GM23248 (cell line): Measurements from ENCODE around the gene CDKAL1. TPM values are rescaled to one million over a fixed set of nuclear protein-coding genes. Genes with fewer than 3 reads are reported as not detected.

ENCODE experiments used
- DNase-seq: peaks from one replicate; pipeline ENCODE4 v3.0.0-alpha.2; 2015
- H2AFZ ChIP-seq: fragments of 200-600 bp; sonication (generic); 2 replicates; pipeline ENCODE4 v1.6.1; 2016; ENCODE audit warnings: antibody characterized with exemption
- H3F3A ChIP-seq: fragments of 200-600 bp; sonication (generic); 2 replicates; pipeline ENCODE4 v1.6.1; 2016; ENCODE audit warnings: mild to moderate bottlenecking, antibody characterized with exemption, mixed run types; ENCODE audit not compliant: insufficient read depth
- H3K27ac ChIP-seq: fragments of 200-600 bp; sonication (generic); 2 replicates; pipeline ENCODE4 v1.5.1; 2016; ENCODE audit warnings: mild to moderate bottlenecking
- H3K27me3 ChIP-seq: fragments of 200-600 bp; sonication (generic); replicated peaks from 2 replicates; pipeline ENCODE4 v1.6.1; 2016; ENCODE audit warnings: mild to moderate bottlenecking; ENCODE audit not compliant: insufficient read depth
- H3K36me3 ChIP-seq: fragments of 200-600 bp; sonication (generic); 2 replicates; pipeline ENCODE4 v1.6.1; 2016; ENCODE audit warnings: low read depth, mild to moderate bottlenecking
- H3K4me1 ChIP-seq: fragments of 200-600 bp; sonication (generic); 2 replicates; pipeline ENCODE4 v1.6.1; 2016; ENCODE audit warnings: mild to moderate bottlenecking; ENCODE audit not compliant: insufficient read depth
- H3K4me2 ChIP-seq: fragments of 200-600 bp; sonication (generic); one replicate; pipeline ENCODE4 v1.6.1; 2016; ENCODE audit warnings: mild to moderate bottlenecking; ENCODE audit not compliant: unreplicated experiment
- H3K4me3 ChIP-seq: fragments of 200-600 bp; sonication (generic); 2 replicates; pipeline ENCODE4 v1.5.1; 2016; ENCODE audit warnings: mild to moderate bottlenecking
- H3K79me2 ChIP-seq: fragments of 200-600 bp; sonication (generic); 2 replicates; pipeline ENCODE4 v1.6.1; 2016; ENCODE audit warnings: mild to moderate bottlenecking; ENCODE audit not compliant: insufficient read depth
- H3K9ac ChIP-seq: fragments of 200-600 bp; sonication (generic); 2 replicates; pipeline ENCODE4 v1.6.1; 2016; ENCODE audit warnings: mild to moderate bottlenecking
- H3K9me2 ChIP-seq: fragments of 200-600 bp; sonication (generic); 2 replicates; pipeline ENCODE4 v1.6.1; 2016; ENCODE audit warnings: mixed run types, mild to moderate bottlenecking, moderate library complexity; ENCODE audit not compliant: insufficient read depth
- H3K9me3 ChIP-seq: fragments of 200-600 bp; sonication (generic); one replicate; pipeline ENCODE4 v1.6.1; 2017; ENCODE audit warnings: low read depth
- H4K20me1 ChIP-seq: fragments of 200-600 bp; sonication (generic); 2 replicates; pipeline ENCODE4 v1.6.0; 2016; ENCODE audit not compliant: insufficient read depth
- EZH2 ChIP-seq: fragments of 200-600 bp; sonication (generic); IDR thresholded peaks from 2 replicates; pipeline ENCODE4 v1.6.1; 2018; ENCODE audit warnings: antibody characterized with exemption, mild to moderate bottlenecking; ENCODE audit not compliant: insufficient read depth, poor library complexity, severe bottlenecking
- EZH2phosphoT487 ChIP-seq: fragments of 200-600 bp; sonication (generic); IDR thresholded peaks from 2 replicates; pipeline ENCODE4 v1.6.1; 2018; ENCODE audit warnings: antibody characterized with exemption, moderate library complexity, mild to moderate bottlenecking, low read depth; ENCODE audit not compliant: insufficient read depth
- WGBS, 2 experiments: methylation state at CpG; one replicate each; pipeline ENCODE4 v1.1.6; 2015 to 2017; ENCODE audit warnings: low lambda C conversion rate in 2 of 2, low coverage in 1 of 2; ENCODE audit errors: missing lambda C conversion rate in 2 of 2; 5-methylcytosine and 5-hydroxymethylcytosine counted together
- in situ Hi-C: fragments of 300-500 bp; cut with MboI; formaldehyde crosslinking; loops from 2 replicates; pipeline ENCODE4 v1.15.0; 2020
- polyA plus RNA-seq: library from polyadenylated mRNA; unstranded; fragments of >200 nt; fragmentation: Nextera tagmentation; extraction: Ambion mirVana; gene quantifications from 2 replicates; pipeline ENCODE4 v1.2.1, GENCODE V29; 2016
- total RNA-seq: library from RNA; depleted of rRNA; stranded (reverse); fragments of >200 nt; shearing (Covaris generic); gene quantifications from 2 replicates; pipeline ENCODE4 v1.2.3, GENCODE V29; 2014

Gene CDKAL1
- total and polyA plus RNA-seq, 2 experiments from 2014 or later = 7.5 to 10.8 TPM

GRCh38 chr6:20812776-20813175, 278.5 kb downstream of the CDKAL1 start:
- in situ Hi-C loops = no loop called here
- Histone ChIP-seq H3K79me2 (no peaks in the 10 kb centered on the region), H3K27me3 (no peaks in the 10 kb centered on the region), H3K4me3 (no peak overlapping the region), H3K9me2 (0 out of 2 replicates have a peak, but pooled peaks cover 3% of the 10 kb centered on the region), H3K27ac (no peak overlapping the region), H4K20me1 (no peaks in the 10 kb centered on the region), H3F3A (peaks cover 16% of the 10 kb centered on the region), H2AFZ (no peak overlapping the region), H3K36me3 (no peaks in the 10 kb centered on the region), H3K4me1 (peaks cover 25% of the 10 kb centered on the region), H3K4me2 (no peak overlapping the region), H3K9me3 (no peaks in the 10 kb centered on the region), H3K9ac (no peak overlapping the region)
- TF ChIP-seq EZH2 = no peak
- 96 to 98% methylated on average over 2 of the region's 2 CpGs for WGBS, 2 experiments
- DNase-seq = no peak

GRCh38 chr6:20814494-20814893, 280.2 kb downstream of the CDKAL1 start:
- peaks cover 16% of the 10 kb centered on the region for H3F3A ChIP-seq
- no peak overlapping the region for H3K9ac ChIP-seq
- no peaks in the 10 kb centered on the region for H3K27me3 ChIP-seq
- H3K4me3 ChIP-seq = no peak overlapping the region
- no peaks in the 10 kb centered on the region for H3K79me2 ChIP-seq
- no peaks in the 10 kb centered on the region for H4K20me1 ChIP-seq
- H3K9me3 ChIP-seq = no peaks in the 10 kb centered on the region
- peaks cover 19% of the 10 kb centered on the region for H3K4me1 ChIP-seq
- 97 to 100% methylated on average over 4 of the region's 4 CpGs for WGBS, 2 experiments
- H3K36me3 ChIP-seq = no peaks in the 10 kb centered on the region
- H3K9me2 ChIP-seq = 0 out of 2 replicates have a peak, but pooled peaks cover 3% of the 10 kb centered on the region
- no peak overlapping the region for H3K4me2 ChIP-seq
- H2AFZ ChIP-seq = no peak overlapping the region
- in situ Hi-C loops = no loop called here
- TF ChIP-seq EZH2 (no peak), EZH2phosphoT487 (no peak)
- no peak overlapping the region for H3K27ac ChIP-seq
- peak; percentile 10 for DNase-seq

GRCh38 chr6:20816126-20816525, 281.9 kb downstream of the CDKAL1 start:
- H3K9ac ChIP-seq = no peak overlapping the region
- H3F3A ChIP-seq = peaks cover 12% of the 10 kb centered on the region
- H2AFZ ChIP-seq = no peak overlapping the region
- no peaks in the 10 kb centered on the region for H3K27me3 ChIP-seq
- no peak for DNase-seq
- H3K27ac ChIP-seq = no peak overlapping the region
- TF ChIP-seq EZH2phosphoT487 (no peak), EZH2 (no peak)
- H4K20me1 ChIP-seq = no peaks in the 10 kb centered on the region
- in situ Hi-C loops = no loop called here
- H3K9me3 ChIP-seq = no peaks in the 10 kb centered on the region
- H3K79me2 ChIP-seq = no peaks in the 10 kb centered on the region
- no peak overlapping the region for H3K4me3 ChIP-seq
- no peaks in the 10 kb centered on the region for H3K9me2 ChIP-seq
- peaks cover 13% of the 10 kb centered on the region for H3K4me1 ChIP-seq
- WGBS, 2 experiments = 14 to 50% methylated on average over 1 of the region's 1 CpG
- H3K36me3 ChIP-seq = no peaks in the 10 kb centered on the region
- H3K4me2 ChIP-seq = no peak overlapping the region

- Histone ChIP-seq H3K4me1 (no peaks in the 10 kb centered on the region), H3K4me2 (no peak overlapping the region), H3K27me3 (no peaks in the 10 kb centered on the region), H3K9me2 (no peaks in the 10 kb centered on the region), H3K27ac (no peak overlapping the region), H3F3A (no peaks in the 10 kb centered on the region), H3K79me2 (no peaks in the 10 kb centered on the region), H3K9me3 (no peaks in the 10 kb centered on the region), H3K4me3 (no peak overlapping the region), H4K20me1 (no peaks in the 10 kb centered on the region), H3K9ac (no peak overlapping the region), H3K36me3 (no peaks in the 10 kb centered on the region), H2AFZ (no peak overlapping the region)
- WGBS, 2 experiments = 94 to 100% methylated on average over 2 of the region's 2 CpGs
- in situ Hi-C loops = no loop called here
- TF ChIP-seq EZH2phosphoT487 = no peak
- no peak for TF ChIP-seq EZH2
- DNase-seq = no peak
These were observed 283.6 kb downstream of the CDKAL1 start for GRCh38 chr6:20817806-20818320.
